C4-2B (cell line): ENCODE data around the gene TMEM44.
"Not testable (repeated sequence)": the region's sequence is repeated elsewhere in the genome, so short reads cannot be mapped to it uniquely, and the experiment has no call there.

Source experiments
- H3K27ac ChIP-seq: fragments of 450-650 bp; 2 replicates; pipeline ENCODE4 v1.5.1; 2017
- ZFX ChIP-seq: fragments of 450-650 bp; IDR thresholded peaks from 2 replicates; pipeline ENCODE4 v1.6.1; 2017
- TF ChIP-seq, protein P1 (sequence below): fragments of 450-650 bp; conservative IDR thresholded peaks from 2 replicates; pipeline ENCODE4 v1.5.1; 2017; ENCODE audit warnings: mild to moderate bottlenecking

TMEM44 gene

DNA sequence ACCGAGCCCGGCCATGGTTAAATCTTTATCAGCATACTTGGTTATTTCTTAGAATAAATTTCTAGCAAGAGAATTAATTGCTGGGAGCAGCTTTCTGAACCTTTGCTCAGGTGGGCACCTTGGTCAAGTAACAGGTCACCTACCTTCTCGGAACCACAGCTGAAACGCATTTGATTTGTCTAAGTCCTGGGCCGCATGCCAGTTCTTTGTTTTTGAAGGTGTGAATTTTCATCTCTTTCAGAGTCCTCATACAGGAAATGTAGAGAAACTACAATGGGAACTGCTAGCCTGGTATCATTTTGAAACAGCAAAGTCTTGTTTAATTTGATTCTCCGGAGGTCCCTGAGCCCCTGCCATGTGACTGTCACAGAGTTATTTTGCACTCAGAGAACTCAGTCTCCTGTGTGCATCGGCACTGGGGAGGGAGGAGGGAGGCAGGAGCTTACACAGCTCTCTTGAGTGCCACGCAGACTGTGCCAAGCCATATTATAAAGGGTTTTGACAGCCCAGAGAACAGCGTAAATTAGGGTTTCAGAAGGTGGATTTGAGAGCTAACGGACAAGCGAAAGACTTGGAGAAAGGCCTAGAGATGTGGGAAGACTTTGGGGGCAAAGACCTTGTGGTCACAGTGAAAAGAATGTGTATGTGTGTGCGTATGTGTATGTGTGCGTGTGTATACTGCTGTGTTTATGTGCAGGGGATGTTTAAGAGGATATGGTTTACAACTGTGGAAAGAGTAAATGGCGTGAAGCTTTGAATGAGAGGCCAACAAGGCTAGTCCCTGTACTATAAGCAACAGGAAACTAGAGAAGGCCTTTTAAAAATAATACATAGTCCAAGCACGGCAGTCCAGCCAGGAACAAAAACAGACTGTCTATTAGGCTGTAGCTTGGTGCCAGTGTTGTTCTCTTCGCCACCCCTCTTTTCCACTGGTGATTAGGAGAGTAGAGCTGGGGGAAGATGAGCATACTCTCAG, 84.6 kb downstream of the TMEM44 start:
- H3K27ac ChIP-seq, result no peak overlapping the region
- TF ChIP-seq, protein P1, sequence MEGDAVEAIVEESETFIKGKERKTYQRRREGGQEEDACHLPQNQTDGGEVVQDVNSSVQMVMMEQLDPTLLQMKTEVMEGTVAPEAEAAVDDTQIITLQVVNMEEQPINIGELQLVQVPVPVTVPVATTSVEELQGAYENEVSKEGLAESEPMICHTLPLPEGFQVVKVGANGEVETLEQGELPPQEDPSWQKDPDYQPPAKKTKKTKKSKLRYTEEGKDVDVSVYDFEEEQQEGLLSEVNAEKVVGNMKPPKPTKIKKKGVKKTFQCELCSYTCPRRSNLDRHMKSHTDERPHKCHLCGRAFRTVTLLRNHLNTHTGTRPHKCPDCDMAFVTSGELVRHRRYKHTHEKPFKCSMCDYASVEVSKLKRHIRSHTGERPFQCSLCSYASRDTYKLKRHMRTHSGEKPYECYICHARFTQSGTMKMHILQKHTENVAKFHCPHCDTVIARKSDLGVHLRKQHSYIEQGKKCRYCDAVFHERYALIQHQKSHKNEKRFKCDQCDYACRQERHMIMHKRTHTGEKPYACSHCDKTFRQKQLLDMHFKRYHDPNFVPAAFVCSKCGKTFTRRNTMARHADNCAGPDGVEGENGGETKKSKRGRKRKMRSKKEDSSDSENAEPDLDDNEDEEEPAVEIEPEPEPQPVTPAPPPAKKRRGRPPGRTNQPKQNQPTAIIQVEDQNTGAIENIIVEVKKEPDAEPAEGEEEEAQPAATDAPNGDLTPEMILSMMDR, result no peak
- no peak for TF ChIP-seq ZFX

DNA sequence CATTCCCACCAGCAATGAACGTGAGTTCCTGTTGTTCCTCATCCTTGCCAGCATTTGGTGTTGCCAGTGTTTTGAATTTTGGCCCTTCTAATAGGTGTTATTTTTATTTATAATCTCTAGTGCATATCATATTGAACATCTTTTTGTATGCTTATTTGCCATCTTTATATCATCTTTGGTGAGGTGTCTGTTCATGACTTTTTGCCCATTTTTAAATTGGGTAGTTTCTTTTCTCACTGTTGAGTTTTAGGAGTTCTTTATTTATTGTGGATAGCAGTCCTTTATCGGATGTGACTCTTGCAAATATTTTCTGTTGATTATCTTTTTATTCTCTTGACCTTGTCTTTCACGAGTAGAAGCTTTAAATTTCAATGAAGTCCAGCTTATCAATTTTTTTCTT, 86.2 kb downstream of the TMEM44 start:
- H3K27ac ChIP-seq, result no peak overlapping the region
- TF ChIP-seq ZFX, result no peak
- TF ChIP-seq, protein P1, result no peak

DNA sequence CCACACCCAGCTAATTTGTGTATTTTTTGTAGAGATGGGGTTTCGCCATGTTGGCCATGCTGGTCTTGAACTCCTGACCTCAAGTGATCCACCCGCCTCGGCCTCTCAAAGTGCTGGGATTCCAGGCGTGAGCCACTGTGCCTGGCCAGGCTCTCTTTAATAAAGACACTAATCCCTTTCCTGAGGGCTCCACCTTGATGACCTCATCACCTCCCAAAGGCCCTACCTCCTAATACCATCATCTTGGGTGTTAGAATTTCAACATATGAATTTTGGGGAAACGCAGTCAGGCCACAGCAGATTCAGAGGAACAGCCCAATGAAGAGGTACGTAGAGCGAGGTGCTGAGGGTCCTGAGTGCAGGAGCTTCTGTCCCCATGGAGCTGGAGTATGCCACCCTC, 87.7 kb downstream of the TMEM44 start:
- H3K27ac ChIP-seq, result not testable (repeated sequence)

DNA sequence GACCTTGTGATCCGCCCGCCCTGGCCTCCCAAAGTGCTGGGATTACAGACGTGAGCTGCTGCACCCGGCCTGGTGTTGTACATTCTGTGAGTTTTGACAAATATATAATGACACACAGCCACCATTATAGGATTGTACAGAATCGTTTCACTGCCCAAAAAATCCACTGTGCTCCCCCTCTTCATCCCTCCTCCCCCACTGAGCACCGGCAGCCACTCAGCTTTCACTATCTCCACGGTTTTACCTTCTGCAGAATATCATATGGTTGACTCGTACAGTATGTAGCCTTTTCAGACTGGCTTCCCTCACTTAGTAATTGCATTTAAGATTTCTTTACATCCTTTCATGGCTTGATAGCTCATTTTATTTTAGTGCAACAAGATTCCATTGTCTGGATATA, 89.7 kb downstream of the TMEM44 start:
- H3K27ac ChIP-seq, result no peak overlapping the region
- no peak for TF ChIP-seq ZFX
- TF ChIP-seq, protein P1, result no peak

DNA sequence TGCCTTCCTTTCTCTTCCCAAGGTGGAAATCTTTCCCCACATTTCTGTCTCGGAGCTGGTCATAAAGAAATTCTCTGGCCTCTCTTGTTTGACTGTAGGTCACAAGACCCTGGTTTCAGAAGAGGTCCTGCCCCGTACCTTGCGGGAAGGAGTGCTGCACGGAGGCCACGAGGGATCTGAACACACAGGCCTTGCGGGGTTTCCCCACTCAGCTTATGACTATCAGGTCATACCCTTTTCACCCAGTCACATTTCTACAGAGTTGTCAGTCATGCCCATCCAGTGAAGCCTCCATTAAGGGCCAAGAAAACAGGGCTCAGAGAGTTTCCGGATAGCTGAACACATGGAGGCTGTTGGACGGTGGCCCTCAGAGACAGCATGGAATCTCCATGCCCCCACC, 91.7 kb downstream of the TMEM44 start:
- no peak for TF ChIP-seq ZFX
- TF ChIP-seq, protein P1, result no peak
- H3K27ac ChIP-seq, result no peak overlapping the region

DNA sequence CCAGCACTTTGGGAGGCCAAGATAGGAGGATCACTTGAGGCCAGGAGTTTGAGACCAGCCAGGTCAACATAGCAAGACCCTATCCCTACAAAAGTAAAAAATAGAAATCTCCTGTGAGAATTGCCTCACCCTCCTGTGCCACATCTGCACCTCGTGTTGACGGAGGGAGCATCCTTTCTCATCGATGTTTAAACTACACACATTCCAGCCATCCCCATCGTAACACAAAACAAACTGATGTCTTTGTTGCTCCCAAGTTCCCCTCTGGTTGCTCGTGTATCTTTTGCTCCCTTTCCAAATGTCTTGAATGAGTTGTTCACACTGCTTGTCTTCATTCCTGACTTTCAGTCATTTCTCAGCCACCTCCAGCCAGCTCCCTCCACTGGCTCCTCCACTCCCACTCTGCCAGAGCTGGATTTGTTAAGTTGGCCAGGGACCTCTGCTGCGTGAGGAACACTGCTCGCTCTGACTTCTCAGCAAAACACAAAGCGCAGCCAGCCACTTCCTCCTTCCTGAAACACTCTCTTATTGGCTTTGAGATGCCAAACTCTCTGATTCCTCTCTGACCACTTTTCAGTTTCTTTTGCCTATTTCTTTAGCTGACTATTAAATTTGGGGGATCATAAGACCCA, 92.8 kb downstream of the TMEM44 start:
- no peak overlapping the region for H3K27ac ChIP-seq
- TF ChIP-seq, protein P1, result no peak
- no peak for TF ChIP-seq ZFX

DNA sequence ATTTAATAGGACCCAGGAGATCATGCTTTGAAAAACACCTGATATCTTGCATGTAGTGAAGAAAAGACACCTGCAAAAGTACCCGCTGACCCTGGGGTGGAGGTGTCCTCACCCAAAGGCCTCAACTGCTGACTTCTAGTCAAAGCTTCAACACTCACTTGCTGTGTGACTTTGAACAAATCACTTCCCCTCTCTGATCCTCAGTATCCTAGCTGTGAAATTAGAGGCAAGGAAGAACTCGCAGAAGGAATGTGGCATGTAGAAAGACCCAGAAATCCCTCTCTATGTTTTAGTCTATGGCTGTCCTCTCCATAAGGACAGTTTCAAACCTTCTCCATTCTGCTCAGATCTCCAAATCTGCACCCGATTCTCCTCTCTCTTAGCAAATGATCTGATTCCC, 93.7 kb downstream of the TMEM44 start:
- no peak overlapping the region for H3K27ac ChIP-seq

More for the DNA sequence above, 93.7 kb downstream of the TMEM44 start:
- no peak for TF ChIP-seq ZFX
- TF ChIP-seq, protein P1, result no peak
